HG03280 (cell line): ENCODE results near the gene HS3ST5.

Experiments
- ATAC-seq: cut with Tn5 transposase; IDR thresholded peaks from one replicate; pipeline ENCODE4 v1.9.1; 2021; ENCODE audit warnings: mild to moderate bottlenecking, moderate library complexity; ENCODE audit not compliant: unreplicated experiment

The HS3ST5 gene

GRCh38 chr6:114342826-114343781 lies at the start of gene HS3ST5:
Gene HS3ST5 (minus strand): TSS chr6:114343023. CDS start chr6:114062845, 280,178 bp downstream.
- peak; percentile 46 for ATAC-seq

- ATAC-seq: no peak
Measured at GRCh38 chr6:114390176-114390575, 47.4 kb upstream of the HS3ST5 start.

- ATAC-seq: no peak
Measured at GRCh38 chr6:114389111-114389510, 46.3 kb upstream of the HS3ST5 start.

GRCh38 chr6:114382406-114382805 lies 39.6 kb upstream of the HS3ST5 start:
- no peak for ATAC-seq

GRCh38 chr6:114377881-114378280 lies 35.1 kb upstream of the HS3ST5 start:
- no peak for ATAC-seq

GRCh38 chr6:114376611-114377175 lies 33.9 kb upstream of the HS3ST5 start:
- ATAC-seq: no peak

GRCh38 chr6:114375541-114376192 lies 32.8 kb upstream of the HS3ST5 start:
- no peak for ATAC-seq

- ATAC-seq: no peak
Measured at GRCh38 chr6:114367315-114367961, 24.6 kb upstream of the HS3ST5 start.

- no peak for ATAC-seq
Measured at GRCh38 chr6:114366899-114367298, 24.1 kb upstream of the HS3ST5 start.

GRCh38 chr6:114364301-114364700 lies 21.5 kb upstream of the HS3ST5 start:
- no peak for ATAC-seq

GRCh38 chr6:114362957-114363356 lies 20.1 kb upstream of the HS3ST5 start:
- ATAC-seq: no peak

- no peak for ATAC-seq
Measured at GRCh38 chr6:114362396-114362795, 19.6 kb upstream of the HS3ST5 start.

- no peak for ATAC-seq
Measured at GRCh38 chr6:114361036-114361435, 18.2 kb upstream of the HS3ST5 start.

GRCh38 chr6:114355300-114355699 lies 12.5 kb upstream of the HS3ST5 start:
- no peak for ATAC-seq

- no peak for ATAC-seq
Measured at GRCh38 chr6:114354482-114354881, 11.7 kb upstream of the HS3ST5 start.

- no peak for ATAC-seq
Measured at GRCh38 chr6:114346451-114346850, 3.6 kb upstream of the HS3ST5 start.

GRCh38 chr6:114344971-114345275 lies 2.1 kb upstream of the HS3ST5 start:
- ATAC-seq: no peak

GRCh38 chr6:114344246-114344970 lies 1.6 kb upstream of the HS3ST5 start:
- ATAC-seq: no peak

- no peak for ATAC-seq
Measured at GRCh38 chr6:114343782-114344144, 940 bp upstream of the HS3ST5 start.

GRCh38 chr6:114342086-114342825 lies 567 bp downstream of the HS3ST5 start:
- no peak for ATAC-seq
